Measurements from ENCODE around the gene CDHR4.

CDHR4 gene

GRCh38 chr3:49801160-49801559 is 1.5 kb upstream of the CDHR4 start:
- no peak for TF ChIP-seq POLR2AphosphoS5 (IDR thresholded peaks at IDR 0.05; ENCODE audit: low read depth, low read length)
- no peak for TF ChIP-seq POLR2A (IDR thresholded peaks at IDR 0.05; ENCODE audit: low read depth, low read length)
- no peak for TF ChIP-seq TAF1 (IDR thresholded peaks at IDR 0.05; ENCODE audit: borderline replicate concordance, low read depth, low read length)
- no peak for DNase-seq (ENCODE audit: insufficient read length)
- FAIRE-seq = no peak

DNA sequence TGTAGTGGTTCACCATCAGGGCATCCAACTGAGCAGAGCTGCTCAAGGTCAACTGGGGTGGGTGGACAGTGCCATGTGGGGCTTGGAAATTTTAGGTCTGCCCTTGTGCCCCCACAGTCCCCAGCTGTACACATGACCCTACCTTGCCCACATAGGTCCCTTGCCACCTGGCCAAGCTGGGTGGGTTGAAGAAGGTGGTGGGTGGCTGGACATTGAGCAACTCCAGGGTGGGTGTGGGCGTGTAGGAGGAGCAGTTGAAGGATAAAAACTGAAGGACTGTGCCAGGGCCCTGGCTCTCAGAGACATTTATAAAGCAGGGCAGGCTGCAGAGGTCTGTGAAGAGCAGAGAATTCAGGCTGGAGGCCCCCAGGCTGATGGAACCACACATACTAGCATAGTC is 568 bp downstream of the CDHR4 start:
- TF ChIP-seq POLR2AphosphoS5 (IDR thresholded peaks at IDR 0.05; ENCODE audit: low read depth, low read length) (no peak), POLR2A (IDR thresholded peaks at IDR 0.05; ENCODE audit: low read depth, low read length) (no peak), TAF1 (IDR thresholded peaks at IDR 0.05; ENCODE audit: borderline replicate concordance, low read depth, low read length) (no peak)
- DNase-seq (ENCODE audit: insufficient read length) = no peak
- FAIRE-seq = no peak

GRCh38 chr3:49794926-49795905 is 4.5 kb downstream of the CDHR4 start:
- DNase-seq (ENCODE audit: insufficient read length) (no peak), FAIRE-seq (no peak)
- TF ChIP-seq POLR2AphosphoS5 (IDR thresholded peaks at IDR 0.05; ENCODE audit: low read depth, low read length) (no peak), POLR2A (IDR thresholded peaks at IDR 0.05; ENCODE audit: low read depth, low read length) (no peak), TAF1 (IDR thresholded peaks at IDR 0.05; ENCODE audit: borderline replicate concordance, low read depth, low read length) (no peak)

GRCh38 chr3:49794431-49794830 is 5.2 kb downstream of the CDHR4 start:
- TF ChIP-seq POLR2A (IDR thresholded peaks at IDR 0.05; ENCODE audit: low read depth, low read length) (no peak), TAF1 (IDR thresholded peaks at IDR 0.05; ENCODE audit: borderline replicate concordance, low read depth, low read length) (no peak), POLR2AphosphoS5 (IDR thresholded peaks at IDR 0.05; ENCODE audit: low read depth, low read length) (no peak)
- no peak for FAIRE-seq

DNA sequence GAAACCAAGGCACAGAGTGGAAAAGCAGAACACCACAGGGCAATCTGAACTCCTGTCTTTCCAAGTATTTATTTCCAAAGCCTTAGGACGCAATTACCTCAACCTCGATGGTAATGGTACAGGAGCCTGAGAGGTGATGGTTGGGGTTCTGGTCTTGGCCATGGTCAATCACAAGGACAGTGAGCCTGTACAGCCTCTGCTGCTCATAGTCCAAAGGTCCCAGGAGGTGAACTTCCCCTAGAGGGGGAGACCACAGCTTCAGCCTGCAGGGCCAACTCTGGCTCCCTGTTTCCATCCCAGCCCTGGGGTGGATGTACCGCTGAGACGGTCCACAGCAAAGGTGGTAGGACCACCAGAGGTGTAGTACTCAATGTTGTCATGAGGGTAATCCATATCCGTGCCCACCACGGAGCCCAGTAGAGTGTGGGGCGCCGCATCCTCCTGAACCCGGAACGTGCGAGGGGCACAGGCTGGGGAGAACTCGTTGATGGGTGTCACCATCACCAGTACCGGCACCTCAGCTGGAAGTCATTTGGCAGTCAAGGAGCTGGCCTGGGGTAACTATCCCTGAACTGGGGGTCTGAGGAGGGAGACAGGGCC is 6.1 kb downstream of the CDHR4 start:
- DNase-seq (ENCODE audit: insufficient read length) (peak; percentile 12), FAIRE-seq (no peak)
- no peak for TF ChIP-seq TAF1 (IDR thresholded peaks at IDR 0.05; ENCODE audit: borderline replicate concordance, low read depth, low read length)
- no peak for TF ChIP-seq POLR2A (IDR thresholded peaks at IDR 0.05; ENCODE audit: low read depth, low read length)
- no peak for TF ChIP-seq POLR2AphosphoS5 (IDR thresholded peaks at IDR 0.05; ENCODE audit: low read depth, low read length)

More at GRCh38 chr3:49794431-49794830, 5.2 kb downstream of the CDHR4 start:
- DNase-seq (ENCODE audit: insufficient read length) = peak; percentile 5

- FAIRE-seq = no peak
- TF ChIP-seq POLR2AphosphoS5 (IDR thresholded peaks at IDR 0.05; ENCODE audit: low read depth, low read length) (no peak), TAF1 (IDR thresholded peaks at IDR 0.05; ENCODE audit: borderline replicate concordance, low read depth, low read length) (no peak), POLR2A (IDR thresholded peaks at IDR 0.05; ENCODE audit: low read depth, low read length) (no peak)
- peak; percentile 6 for DNase-seq (ENCODE audit: insufficient read length)
These were observed 7.1 kb downstream of the CDHR4 start for GRCh38 chr3:49792371-49793150.

DNA sequence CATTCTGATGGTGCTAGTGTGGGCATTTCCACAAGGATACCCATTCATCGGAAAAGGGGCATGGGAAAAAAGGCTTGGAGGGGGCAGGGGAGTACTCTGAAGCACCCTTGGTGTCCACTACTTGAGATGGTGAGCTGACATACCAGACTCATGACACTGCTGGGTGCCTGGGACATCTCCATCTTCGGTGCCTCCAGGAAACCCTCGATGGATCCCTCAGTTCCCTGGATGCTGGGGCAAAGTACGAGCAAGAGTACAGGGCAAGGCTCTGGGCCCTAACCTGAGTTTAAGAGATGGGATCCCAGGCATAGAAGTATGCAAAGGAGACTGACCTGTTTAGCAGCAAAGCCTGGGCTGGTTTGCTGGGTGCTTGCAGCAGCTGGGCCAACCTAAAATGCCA is 8.1 kb downstream of the CDHR4 start:
- TF ChIP-seq POLR2AphosphoS5 (IDR thresholded peaks at IDR 0.05; ENCODE audit: low read depth, low read length) = no peak
- no peak for TF ChIP-seq TAF1 (IDR thresholded peaks at IDR 0.05; ENCODE audit: borderline replicate concordance, low read depth, low read length)
- no peak for TF ChIP-seq POLR2A (IDR thresholded peaks at IDR 0.05; ENCODE audit: low read depth, low read length)
- DNase-seq (ENCODE audit: insufficient read length) (no peak), FAIRE-seq (no peak)

GRCh38 chr3:49790626-49791411 is 8.9 kb downstream of the CDHR4 start:
- TF ChIP-seq TAF1 (IDR thresholded peaks at IDR 0.05; ENCODE audit: borderline replicate concordance, low read depth, low read length) (no peak), POLR2AphosphoS5 (IDR thresholded peaks at IDR 0.05; ENCODE audit: low read depth, low read length) (no peak), POLR2A (IDR thresholded peaks at IDR 0.05; ENCODE audit: low read depth, low read length) (no peak)
- DNase-seq (ENCODE audit: insufficient read length) (peak; percentile 2), FAIRE-seq (no peak)

DNA sequence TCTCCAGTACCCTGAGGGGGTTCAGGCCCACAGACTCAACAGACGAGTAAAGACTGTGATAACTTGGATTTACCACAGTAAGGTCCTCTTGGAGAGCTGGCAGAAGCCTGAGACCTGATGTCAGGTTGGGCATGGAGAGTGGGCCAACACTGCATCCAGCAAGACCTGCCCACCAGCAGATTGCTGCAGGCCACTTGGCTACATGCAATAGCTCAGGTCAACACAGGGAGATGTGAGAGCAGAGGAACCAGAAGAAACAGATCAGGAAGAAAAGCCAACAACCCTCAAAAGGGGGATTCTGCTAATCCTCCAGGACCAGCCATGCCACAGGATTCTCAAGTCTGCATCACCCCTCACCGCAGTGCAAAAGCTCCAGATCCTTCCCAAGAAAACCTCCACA is 11.6 kb downstream of the CDHR4 start:
- FAIRE-seq (no peak), DNase-seq (ENCODE audit: insufficient read length) (no peak)
- TF ChIP-seq POLR2A (IDR thresholded peaks at IDR 0.05; ENCODE audit: low read depth, low read length) = no peak
- TF ChIP-seq TAF1 (IDR thresholded peaks at IDR 0.05; ENCODE audit: borderline replicate concordance, low read depth, low read length) = no peak
- no peak for TF ChIP-seq POLR2AphosphoS5 (IDR thresholded peaks at IDR 0.05; ENCODE audit: low read depth, low read length)

- no peak for TF ChIP-seq TAF1 (IDR thresholded peaks at IDR 0.05; ENCODE audit: borderline replicate concordance, low read depth, low read length)
- TF ChIP-seq POLR2A (IDR thresholded peaks at IDR 0.05; ENCODE audit: low read depth, low read length) = no peak
- DNase-seq (ENCODE audit: insufficient read length) (no peak), FAIRE-seq (no peak)
These were observed 12.1 kb downstream of the CDHR4 start for GRCh38 chr3:49787536-49787935.

DNA sequence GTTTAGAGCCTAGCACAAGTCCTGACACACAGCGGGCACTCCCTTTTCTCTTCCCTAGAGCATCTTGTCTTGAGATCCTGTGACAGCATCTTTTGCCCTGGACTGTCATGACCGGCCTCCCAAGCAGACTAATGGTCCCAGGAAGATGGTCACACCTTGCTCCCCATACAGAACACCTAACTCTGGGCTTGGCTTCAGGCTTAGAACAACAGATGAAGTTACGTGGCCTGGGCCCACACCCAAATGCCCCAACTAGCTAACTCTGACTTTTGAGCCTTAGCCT is 12.6 kb downstream of the CDHR4 start:
- no peak for TF ChIP-seq POLR2A (IDR thresholded peaks at IDR 0.05; ENCODE audit: low read depth, low read length)
- TF ChIP-seq POLR2AphosphoS5 (IDR thresholded peaks at IDR 0.05; ENCODE audit: low read depth, low read length) = no peak
- no peak for TF ChIP-seq TAF1 (IDR thresholded peaks at IDR 0.05; ENCODE audit: borderline replicate concordance, low read depth, low read length)
- DNase-seq (ENCODE audit: insufficient read length) = peak; percentile 5
- no peak for FAIRE-seq
